Cardiac muscle cell (in vitro differentiated cells and primary cell): ENCODE results near the gene FOSL1. TPM values are rescaled to one million over a fixed set of nuclear protein-coding genes. Genes with fewer than 3 reads are reported as not detected.
A peak's percentile ranks its signal among the peaks of the same experiment; 100 is the strongest.

ENCODE experiments used
- DNase-seq, 2 donors: peaks; one replicate each; pipeline versions ENCODE4 v3.0.0 to v3.0.0-alpha.2; 2010 to 2017; ENCODE audit warnings: low read depth in 1 of 2, low spot score in 1 of 2
- H3K27ac ChIP-seq: fragments of 200-600 bp; sonication (generic); 2 replicates; pipeline ENCODE4 v1.5.1; 2016
- H3K27me3 ChIP-seq: fragments of 200-600 bp; sonication (generic); 2 replicates; pipeline ENCODE4 v1.6.0; 2016; ENCODE audit warnings: control low read depth
- H3K36me3 ChIP-seq: fragments of 200-600 bp; sonication (generic); 2 replicates; pipeline ENCODE4 v1.5.1; 2016; ENCODE audit warnings: control low read depth
- H3K4me1 ChIP-seq: fragments of 200-600 bp; sonication (generic); 2 replicates; pipeline ENCODE4 v1.8.1; 2017; ENCODE audit warnings: low read depth, mild to moderate bottlenecking, mixed run types
- H3K4me3 ChIP-seq: fragments of 200-600 bp; sonication (generic); 2 replicates; pipeline ENCODE4 v1.5.1; 2016; ENCODE audit warnings: mild to moderate bottlenecking
- H3K9me3 ChIP-seq: fragments of 200-600 bp; sonication (generic); 2 replicates; pipeline ENCODE4 v1.5.1; 2017; ENCODE audit warnings: low read depth, mild to moderate bottlenecking, control low read depth
- polyA plus RNA-seq: library from polyadenylated mRNA; unstranded; fragments of >200 nt; fragmentation: Nextera tagmentation; extraction: Ambion mirVana; gene quantifications from 2 replicates; pipeline ENCODE4 v1.2.1, GENCODE V29; 2016
- total RNA-seq: library from RNA; depleted of rRNA; stranded (reverse); fragments of >200 nt; gene quantifications from 2 replicates; pipeline ENCODE4 v1.2.3, GENCODE V29; 2016
- TF ChIP-seq, protein P1 (sequence below): IDR thresholded peaks from 2 replicates; pipeline ENCODE4 v1.5.1; 2012; ENCODE audit warnings: low read depth, mild to moderate bottlenecking, low read length

Gene FOSL1
- total and polyA plus RNA-seq, 2 experiments from 2014 or later, result 0.21 to 0.60 TPM

DNA sequence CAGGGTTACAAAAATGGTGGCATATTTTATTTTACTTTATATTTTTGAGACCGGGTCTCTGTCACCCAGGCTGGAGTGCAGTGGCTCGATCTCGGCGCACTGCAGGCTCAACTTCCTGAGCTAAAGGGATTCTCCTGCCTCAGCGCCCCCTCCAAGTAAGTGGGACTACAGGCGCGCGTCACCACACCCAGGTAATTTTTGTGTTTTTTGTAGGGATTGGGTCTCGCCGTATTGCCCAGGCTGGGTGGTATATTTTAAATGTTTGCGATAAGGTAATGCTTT lies 652 bp upstream of the FOSL1 start:
- no peaks in the 10 kb centered on the region for H3K9me3 ChIP-seq
- TF ChIP-seq, protein P1, sequence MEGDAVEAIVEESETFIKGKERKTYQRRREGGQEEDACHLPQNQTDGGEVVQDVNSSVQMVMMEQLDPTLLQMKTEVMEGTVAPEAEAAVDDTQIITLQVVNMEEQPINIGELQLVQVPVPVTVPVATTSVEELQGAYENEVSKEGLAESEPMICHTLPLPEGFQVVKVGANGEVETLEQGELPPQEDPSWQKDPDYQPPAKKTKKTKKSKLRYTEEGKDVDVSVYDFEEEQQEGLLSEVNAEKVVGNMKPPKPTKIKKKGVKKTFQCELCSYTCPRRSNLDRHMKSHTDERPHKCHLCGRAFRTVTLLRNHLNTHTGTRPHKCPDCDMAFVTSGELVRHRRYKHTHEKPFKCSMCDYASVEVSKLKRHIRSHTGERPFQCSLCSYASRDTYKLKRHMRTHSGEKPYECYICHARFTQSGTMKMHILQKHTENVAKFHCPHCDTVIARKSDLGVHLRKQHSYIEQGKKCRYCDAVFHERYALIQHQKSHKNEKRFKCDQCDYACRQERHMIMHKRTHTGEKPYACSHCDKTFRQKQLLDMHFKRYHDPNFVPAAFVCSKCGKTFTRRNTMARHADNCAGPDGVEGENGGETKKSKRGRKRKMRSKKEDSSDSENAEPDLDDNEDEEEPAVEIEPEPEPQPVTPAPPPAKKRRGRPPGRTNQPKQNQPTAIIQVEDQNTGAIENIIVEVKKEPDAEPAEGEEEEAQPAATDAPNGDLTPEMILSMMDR, result no peak
- peaks cover 87% of the 10 kb centered on the region for H3K27me3 ChIP-seq
- no peak for DNase-seq
- H3K4me3 ChIP-seq, result peak overlapping the region; percentile 35
- H3K27ac ChIP-seq, result no peak overlapping the region
- H3K4me1 ChIP-seq, result no peaks in the 10 kb centered on the region
- H3K36me3 ChIP-seq, result no peaks in the 10 kb centered on the region

DNA sequence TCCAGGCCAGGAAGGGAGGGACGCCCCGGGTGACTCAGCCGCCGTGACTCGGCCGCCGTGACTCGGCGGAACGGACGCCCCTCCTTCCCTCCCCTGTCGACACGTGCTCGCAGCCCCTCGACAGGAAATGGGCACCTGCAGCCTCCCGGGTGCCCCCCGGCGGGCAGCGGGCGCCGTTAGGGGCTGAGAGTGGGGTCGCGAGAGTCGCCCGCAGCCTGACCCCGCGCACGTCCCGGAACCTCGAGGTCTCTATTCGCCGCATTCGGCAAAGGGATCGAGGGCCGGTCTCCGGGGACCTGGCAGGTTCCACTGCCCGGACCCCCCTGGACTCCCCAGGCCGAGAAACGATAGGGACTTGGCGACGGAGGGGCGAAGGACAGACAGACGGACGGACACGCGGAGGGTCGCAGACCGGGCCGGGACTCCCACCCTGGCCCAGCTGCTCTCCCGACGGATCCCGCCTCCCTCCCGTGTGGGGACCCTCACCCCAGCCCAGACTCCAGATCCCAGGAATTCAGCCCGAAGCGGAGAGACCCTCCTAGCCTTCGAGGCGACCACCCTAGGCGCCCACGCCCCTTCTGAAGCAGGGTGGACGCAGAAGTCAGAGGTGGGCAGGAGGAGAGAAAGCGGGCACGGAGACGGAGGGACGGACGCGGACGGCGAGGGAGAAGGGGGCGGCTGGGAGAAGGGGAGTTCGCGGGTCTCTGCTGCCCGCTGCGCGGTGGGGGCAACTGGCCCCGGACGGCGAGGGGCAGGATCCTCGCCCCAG lies 648 bp downstream of the FOSL1 start:
- peak overlapping the region; percentile 35 for H3K4me3 ChIP-seq
- H3K27ac ChIP-seq, result no peak overlapping the region
- DNase-seq, result peak; percentile 18 to 75
- H3K9me3 ChIP-seq, result no peaks in the 10 kb centered on the region
- H3K36me3 ChIP-seq, result no peaks in the 10 kb centered on the region
- H3K4me1 ChIP-seq, result no peaks in the 10 kb centered on the region
- TF ChIP-seq, protein P1, result no peak
- peaks cover 85% of the 10 kb centered on the region for H3K27me3 ChIP-seq

DNA sequence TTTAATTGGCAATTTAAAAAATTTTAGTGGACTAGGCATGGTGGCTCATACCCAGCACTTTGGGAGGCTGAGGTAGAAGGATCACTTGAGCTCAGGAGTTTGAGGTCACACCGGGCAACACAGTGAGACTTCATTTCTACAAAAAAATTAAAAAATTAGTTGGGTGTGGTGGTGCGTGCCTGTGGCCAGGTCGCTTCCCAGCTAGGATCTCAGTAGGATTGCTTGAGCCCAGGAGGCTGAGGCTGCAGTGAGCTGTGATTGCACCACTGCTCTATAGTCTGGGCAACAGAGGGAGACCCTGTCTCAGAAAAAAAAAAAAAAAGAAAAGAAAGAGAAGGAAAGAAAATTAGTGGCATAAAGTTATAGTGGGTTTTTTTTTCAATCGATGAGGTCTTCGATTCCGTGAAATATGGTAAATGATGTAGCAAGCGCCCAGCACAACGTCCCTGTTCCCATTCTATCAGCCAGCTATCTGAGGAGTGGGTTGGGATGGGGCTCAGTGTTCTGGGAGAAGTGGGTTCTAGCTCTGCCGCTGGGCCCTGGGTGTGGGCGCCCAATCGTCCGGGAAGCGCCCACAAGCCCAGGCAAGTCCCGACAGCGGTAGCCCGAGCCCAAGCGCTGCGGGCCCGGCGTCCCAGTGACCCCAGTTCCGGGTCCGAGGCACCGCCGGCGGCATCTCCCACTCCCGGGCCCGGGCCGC lies 1.4 kb downstream of the FOSL1 start:
- Histone ChIP-seq H3K4me1 (no peaks in the 10 kb centered on the region), H3K36me3 (no peaks in the 10 kb centered on the region), H3K27me3 (peaks cover 83% of the 10 kb centered on the region), H3K4me3 (no peak overlapping the region), H3K9me3 (no peaks in the 10 kb centered on the region), H3K27ac (no peak overlapping the region)
- DNase-seq, result no peak
- TF ChIP-seq, protein P1, result no peak

- no peak for DNase-seq
- Histone ChIP-seq H3K4me1 (peaks cover 10% of the 10 kb centered on the region), H3K27ac (no peak overlapping the region), H3K9me3 (no peaks in the 10 kb centered on the region), H3K27me3 (peaks cover 67% of the 10 kb centered on the region), H3K36me3 (no peaks in the 10 kb centered on the region), H3K4me3 (no peak overlapping the region)
- TF ChIP-seq, protein P1, result no peak
Measured at GRCh38 chr11:65897020-65897471, 3.1 kb downstream of the FOSL1 start.

- peaks cover 60% of the 10 kb centered on the region for H3K27me3 ChIP-seq
- TF ChIP-seq, protein P1, result no peak
- H3K36me3 ChIP-seq, result no peaks in the 10 kb centered on the region
- peaks cover 12% of the 10 kb centered on the region for H3K4me1 ChIP-seq
- no peak overlapping the region for H3K4me3 ChIP-seq
- H3K9me3 ChIP-seq, result no peaks in the 10 kb centered on the region
- no peak overlapping the region for H3K27ac ChIP-seq
- no peak for DNase-seq
Measured at GRCh38 chr11:65896034-65896999, 3.9 kb downstream of the FOSL1 start.
